Upper lobe of right lung (tissue), 1 donor: ENCODE measurements around the gene ZNF385D. TPM values are rescaled to one million over a fixed set of nuclear protein-coding genes. Genes with fewer than 3 reads are reported as not detected.

Source experiments
- ATAC-seq: fragments of 200-7000 bp; cut with Tn5 transposase; one replicate; pipeline ENCODE4 v1.9.1; 2020; ENCODE audit warnings: mild to moderate bottlenecking, moderate library complexity
- DNase-seq: peaks from one replicate; pipeline ENCODE4 v3.0.0-alpha.2; 2020
- H3K27ac ChIP-seq: fragments of 200-600 bp; one replicate; pipeline ENCODE4 v1.8.0; 2022
- H3K27me3 ChIP-seq: fragments of 200-600 bp; one replicate; pipeline ENCODE4 v1.8.0; 2022; ENCODE audit warnings: mild to moderate bottlenecking
- H3K36me3 ChIP-seq: fragments of 200-600 bp; one replicate; pipeline ENCODE4 v1.8.0; 2022
- H3K4me1 ChIP-seq: fragments of 200-600 bp; one replicate; pipeline ENCODE4 v1.8.0; 2022
- H3K4me3 ChIP-seq: fragments of 200-600 bp; one replicate; pipeline ENCODE4 v1.8.0; 2022; ENCODE audit warnings: mild to moderate bottlenecking
- H3K9me3 ChIP-seq: fragments of 200-600 bp; one replicate; pipeline ENCODE4 v1.8.0; 2022
- intact Hi-C: fragments of 100-400 bp; cut with DNase I; formaldehyde crosslinking; loops from one replicate; pipeline ENCODE4 v1.11.0; 2022
- total RNA-seq: library from RNA; stranded (reverse); fragmentation: NEBNext Ultra II Directional; extraction: Animal tissue kit (Norgen Biotek cat#: 25700); gene quantifications from one replicate; pipeline ENCODE4 v1.2.1, GENCODE V29; 2021
- TF ChIP-seq, protein P1 (sequence below): fragments of 200-600 bp; IDR thresholded peaks from one replicate; pipeline ENCODE4 v1.8.0; 2022; ENCODE audit warnings: antibody characterized with exemption
- donor health status: DM: no; HTN: yes; CAD: no; lungs with severe emphysema.

The ZNF385D gene
- total RNA-seq, 1 donor from 2014 or later = 9.4 TPM

DNA sequence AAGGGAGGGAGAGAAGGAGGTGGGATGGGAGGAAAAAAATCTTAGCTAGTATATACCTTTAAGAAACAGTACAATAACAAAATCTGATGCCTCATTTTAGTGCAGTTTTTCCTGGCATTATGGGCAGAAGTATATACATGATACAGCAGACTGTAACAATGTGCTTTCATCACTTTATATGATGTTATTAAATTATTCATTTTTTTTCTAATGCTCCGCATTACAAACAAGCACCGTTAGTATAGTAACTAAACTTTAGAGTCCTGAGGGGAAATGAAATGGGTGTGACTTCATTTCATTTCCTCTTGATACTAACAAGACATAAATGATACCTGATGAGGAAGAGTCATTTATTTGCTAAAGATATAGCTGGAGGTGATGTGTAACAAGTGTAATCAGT lies 325.3 kb downstream of the ZNF385D start:
- Histone ChIP-seq H3K27ac (no peak overlapping the region), H3K4me3 (no peak overlapping the region), H3K27me3 (no peaks in the 10 kb centered on the region), H3K4me1 (no peaks in the 10 kb centered on the region), H3K9me3 (no peaks in the 10 kb centered on the region), H3K36me3 (no peaks in the 10 kb centered on the region)
- ATAC-seq (no peak), DNase-seq (no peak)
- intact Hi-C loops = no loop called here
- TF ChIP-seq, protein P1, sequence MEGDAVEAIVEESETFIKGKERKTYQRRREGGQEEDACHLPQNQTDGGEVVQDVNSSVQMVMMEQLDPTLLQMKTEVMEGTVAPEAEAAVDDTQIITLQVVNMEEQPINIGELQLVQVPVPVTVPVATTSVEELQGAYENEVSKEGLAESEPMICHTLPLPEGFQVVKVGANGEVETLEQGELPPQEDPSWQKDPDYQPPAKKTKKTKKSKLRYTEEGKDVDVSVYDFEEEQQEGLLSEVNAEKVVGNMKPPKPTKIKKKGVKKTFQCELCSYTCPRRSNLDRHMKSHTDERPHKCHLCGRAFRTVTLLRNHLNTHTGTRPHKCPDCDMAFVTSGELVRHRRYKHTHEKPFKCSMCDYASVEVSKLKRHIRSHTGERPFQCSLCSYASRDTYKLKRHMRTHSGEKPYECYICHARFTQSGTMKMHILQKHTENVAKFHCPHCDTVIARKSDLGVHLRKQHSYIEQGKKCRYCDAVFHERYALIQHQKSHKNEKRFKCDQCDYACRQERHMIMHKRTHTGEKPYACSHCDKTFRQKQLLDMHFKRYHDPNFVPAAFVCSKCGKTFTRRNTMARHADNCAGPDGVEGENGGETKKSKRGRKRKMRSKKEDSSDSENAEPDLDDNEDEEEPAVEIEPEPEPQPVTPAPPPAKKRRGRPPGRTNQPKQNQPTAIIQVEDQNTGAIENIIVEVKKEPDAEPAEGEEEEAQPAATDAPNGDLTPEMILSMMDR = no peak

DNA sequence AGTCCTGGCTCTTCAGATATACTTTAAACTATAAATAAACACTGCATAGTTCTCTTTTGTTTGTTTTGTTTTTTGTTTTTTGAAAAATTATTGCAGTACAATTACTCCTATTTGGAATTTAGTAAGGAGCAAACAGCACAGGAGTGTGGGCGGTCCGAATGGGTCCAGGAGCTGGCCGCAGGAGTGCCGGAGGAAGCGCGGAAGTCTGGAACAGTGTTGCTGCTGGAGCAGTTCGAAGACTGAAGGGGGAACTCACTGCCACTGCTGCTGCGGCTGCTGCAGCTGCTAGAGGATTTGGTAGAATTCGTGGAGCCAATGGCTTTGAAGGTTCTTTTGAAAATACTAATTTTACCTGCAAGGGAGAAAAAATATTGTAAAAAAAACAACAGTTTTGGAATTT lies 329.9 kb downstream of the ZNF385D start:
- DNase-seq = no peak
- intact Hi-C loops = no loop called here
- TF ChIP-seq, protein P1 = no peak
- H3K27me3 ChIP-seq = no peaks in the 10 kb centered on the region
- no peaks in the 10 kb centered on the region for H3K36me3 ChIP-seq
- H3K27ac ChIP-seq = no peak overlapping the region
- no peaks in the 10 kb centered on the region for H3K4me1 ChIP-seq
- no peak overlapping the region for H3K4me3 ChIP-seq
- no peak for ATAC-seq
- no peaks in the 10 kb centered on the region for H3K9me3 ChIP-seq

DNA sequence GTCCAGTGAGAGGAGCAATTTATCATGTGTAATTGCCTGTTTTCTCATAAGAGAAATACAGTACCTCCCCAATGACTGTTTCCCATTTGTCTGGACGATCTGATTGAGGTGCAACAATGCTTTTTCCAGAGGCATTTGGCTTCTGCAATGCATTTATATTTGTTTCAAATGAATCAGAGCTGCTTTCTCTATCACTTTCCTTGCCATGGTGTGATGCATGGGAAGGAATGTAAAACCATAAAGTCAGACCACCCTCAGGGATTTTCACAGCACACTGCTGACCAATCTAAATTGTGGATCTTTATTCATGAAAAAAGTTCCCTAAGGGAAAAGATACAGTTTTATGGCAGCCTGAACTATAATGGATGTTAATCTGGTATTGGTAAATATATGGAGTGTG lies 333.0 kb downstream of the ZNF385D start:
- DNase-seq (no peak), ATAC-seq (no peak)
- Histone ChIP-seq H3K4me3 (no peak overlapping the region), H3K27me3 (no peaks in the 10 kb centered on the region), H3K36me3 (no peaks in the 10 kb centered on the region), H3K27ac (no peak overlapping the region), H3K4me1 (no peaks in the 10 kb centered on the region), H3K9me3 (no peaks in the 10 kb centered on the region)
- intact Hi-C loops = no loop called here
- TF ChIP-seq, protein P1 = no peak

DNA sequence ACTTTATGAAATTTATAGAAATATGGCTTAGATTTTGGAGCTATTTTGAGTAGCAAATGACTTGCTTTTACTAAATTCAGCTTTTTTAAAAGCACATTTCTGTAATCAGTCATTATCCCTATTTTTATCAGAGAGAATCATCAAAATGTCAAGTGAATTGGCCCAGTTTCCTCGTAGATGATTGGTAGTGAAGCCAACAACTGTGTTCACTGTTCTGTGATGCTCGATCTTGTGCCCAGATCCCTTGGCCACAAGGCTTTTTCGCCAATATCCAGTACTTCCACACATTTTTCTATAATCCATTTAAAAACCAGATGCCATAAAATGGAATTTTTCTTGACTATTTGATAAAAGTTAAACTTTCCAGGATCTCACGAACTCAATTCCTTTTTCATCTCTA lies 336.5 kb downstream of the ZNF385D start:
- no peaks in the 10 kb centered on the region for H3K36me3 ChIP-seq
- no peak overlapping the region for H3K4me3 ChIP-seq
- no peaks in the 10 kb centered on the region for H3K4me1 ChIP-seq
- TF ChIP-seq, protein P1 = no peak
- intact Hi-C loops = no loop called here
- DNase-seq = no peak
- H3K27me3 ChIP-seq = no peaks in the 10 kb centered on the region
- H3K9me3 ChIP-seq = no peaks in the 10 kb centered on the region
- H3K27ac ChIP-seq = no peak overlapping the region
- ATAC-seq = no peak

DNA sequence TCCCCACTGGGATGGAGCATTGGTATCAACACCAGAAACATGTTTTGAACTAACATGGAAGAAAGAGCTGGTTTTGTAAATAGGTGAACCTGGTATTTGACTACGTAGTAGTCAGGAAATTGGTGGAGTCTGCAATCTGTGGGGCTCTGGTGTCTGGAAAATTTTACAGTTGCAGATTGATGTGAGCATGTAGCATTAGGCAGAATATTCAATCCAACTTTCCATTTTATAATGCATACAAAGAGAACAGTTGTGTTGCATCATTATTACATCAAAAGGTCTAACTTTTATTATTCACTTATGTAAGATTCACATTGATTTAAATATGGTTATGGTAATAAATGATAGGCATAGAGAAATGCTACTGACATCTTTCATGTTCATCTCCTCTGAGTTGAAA lies 340.0 kb downstream of the ZNF385D start:
- no peaks in the 10 kb centered on the region for H3K36me3 ChIP-seq

More for the DNA sequence above, 340.0 kb downstream of the ZNF385D start:
- intact Hi-C loops = no loop called here
- ATAC-seq (no peak), DNase-seq (no peak)
- no peak overlapping the region for H3K4me3 ChIP-seq
- TF ChIP-seq, protein P1 = no peak
- no peaks in the 10 kb centered on the region for H3K27me3 ChIP-seq
- no peak overlapping the region for H3K27ac ChIP-seq
- H3K4me1 ChIP-seq = no peaks in the 10 kb centered on the region
- no peaks in the 10 kb centered on the region for H3K9me3 ChIP-seq
